OCI-LY1 (cell line): Measurements from ENCODE around the gene SNCB.

ENCODE experiments used
- EZH2 ChIP-seq: fragments of 200-600 bp; sonication (generic), shearing (Covaris generic); IDR thresholded peaks from 2 replicates; pipeline ENCODE4 v1.8.0; 2017; ENCODE audit warnings: borderline replicate concordance, mixed run types, mild to moderate bottlenecking, antibody characterized with exemption, low read length, moderate library complexity, mixed read lengths
- TF ChIP-seq, protein P1 (sequence below): fragments of 200-600 bp; sonication (generic), shearing (Covaris generic); IDR thresholded peaks from 2 replicates; pipeline ENCODE4 v1.5.1; 2017; ENCODE audit warnings: mild to moderate bottlenecking, antibody characterized with exemption, low read length, moderate library complexity, mixed read lengths

DNA sequence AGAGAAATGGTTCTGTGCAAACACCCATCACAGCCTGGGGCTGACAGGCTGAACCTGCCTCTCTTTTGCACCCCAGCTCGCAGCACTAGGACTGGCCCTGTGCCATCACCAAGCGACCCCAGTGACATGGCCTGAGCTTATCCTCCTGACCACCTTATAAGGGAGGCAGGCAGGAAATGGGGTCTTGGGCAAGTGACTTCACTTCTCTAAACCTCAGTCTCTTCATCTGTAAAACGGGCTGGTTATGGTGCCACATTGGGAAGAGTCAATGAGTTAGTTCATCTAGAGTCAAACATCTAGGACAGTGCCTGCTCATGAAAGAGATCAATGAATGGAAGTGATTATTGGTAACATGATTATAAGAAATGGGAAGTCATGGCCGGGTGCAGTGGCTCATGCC lies 6.2 kb downstream of the SNCB start:
- TF ChIP-seq, protein P1, sequence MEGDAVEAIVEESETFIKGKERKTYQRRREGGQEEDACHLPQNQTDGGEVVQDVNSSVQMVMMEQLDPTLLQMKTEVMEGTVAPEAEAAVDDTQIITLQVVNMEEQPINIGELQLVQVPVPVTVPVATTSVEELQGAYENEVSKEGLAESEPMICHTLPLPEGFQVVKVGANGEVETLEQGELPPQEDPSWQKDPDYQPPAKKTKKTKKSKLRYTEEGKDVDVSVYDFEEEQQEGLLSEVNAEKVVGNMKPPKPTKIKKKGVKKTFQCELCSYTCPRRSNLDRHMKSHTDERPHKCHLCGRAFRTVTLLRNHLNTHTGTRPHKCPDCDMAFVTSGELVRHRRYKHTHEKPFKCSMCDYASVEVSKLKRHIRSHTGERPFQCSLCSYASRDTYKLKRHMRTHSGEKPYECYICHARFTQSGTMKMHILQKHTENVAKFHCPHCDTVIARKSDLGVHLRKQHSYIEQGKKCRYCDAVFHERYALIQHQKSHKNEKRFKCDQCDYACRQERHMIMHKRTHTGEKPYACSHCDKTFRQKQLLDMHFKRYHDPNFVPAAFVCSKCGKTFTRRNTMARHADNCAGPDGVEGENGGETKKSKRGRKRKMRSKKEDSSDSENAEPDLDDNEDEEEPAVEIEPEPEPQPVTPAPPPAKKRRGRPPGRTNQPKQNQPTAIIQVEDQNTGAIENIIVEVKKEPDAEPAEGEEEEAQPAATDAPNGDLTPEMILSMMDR, result no peak
- no peak for TF ChIP-seq EZH2
